SHP77 (cell line): ENCODE results near the gene MAN1A1.

ENCODE experiments used
- DNase-seq, 2 experiments: peaks; one replicate each; lab custom pipeline; 2025; lab: John Stamatoyannopoulos, UW

Gene MAN1A1

GRCh38 chr6:119270545-119270944, 79.0 kb downstream of the MAN1A1 start:
- DNase-seq: no peak

GRCh38 chr6:119269266-119270103, 80.1 kb downstream of the MAN1A1 start:
- no peak for DNase-seq

- no peak for DNase-seq
These were observed 82.2 kb downstream of the MAN1A1 start for GRCh38 chr6:119267126-119267905.

- DNase-seq: no peak
These were observed 84.6 kb downstream of the MAN1A1 start for GRCh38 chr6:119264854-119265397.

- DNase-seq: no peak
These were observed 86.9 kb downstream of the MAN1A1 start for GRCh38 chr6:119262612-119263011.

GRCh38 chr6:119261944-119262284, 87.6 kb downstream of the MAN1A1 start:
- DNase-seq: no peak

GRCh38 chr6:119259027-119259426, 90.5 kb downstream of the MAN1A1 start:
- no peak for DNase-seq

GRCh38 chr6:119257726-119258125, 91.8 kb downstream of the MAN1A1 start:
- no peak for DNase-seq

- DNase-seq: no peak
These were observed 92.5 kb downstream of the MAN1A1 start for GRCh38 chr6:119256978-119257462.

- no peak for DNase-seq
These were observed 93.2 kb downstream of the MAN1A1 start for GRCh38 chr6:119256392-119256791.

GRCh38 chr6:119255492-119255891, 94.1 kb downstream of the MAN1A1 start:
- DNase-seq: no peak

GRCh38 chr6:119250036-119250435, 99.5 kb downstream of the MAN1A1 start:
- DNase-seq: no peak

- no peak for DNase-seq
These were observed 100.2 kb downstream of the MAN1A1 start for GRCh38 chr6:119249319-119249718.

GRCh38 chr6:119247504-119247903, 102.1 kb downstream of the MAN1A1 start:
- no peak for DNase-seq

- no peak for DNase-seq
These were observed 105.9 kb downstream of the MAN1A1 start for GRCh38 chr6:119243657-119244056.

GRCh38 chr6:119243037-119243436, 106.5 kb downstream of the MAN1A1 start:
- no peak for DNase-seq

- no peak for DNase-seq
These were observed 107.8 kb downstream of the MAN1A1 start for GRCh38 chr6:119241540-119242309.

GRCh38 chr6:119241111-119241465, 108.5 kb downstream of the MAN1A1 start:
- DNase-seq: no peak

GRCh38 chr6:119240257-119241110, 109.1 kb downstream of the MAN1A1 start:
- DNase-seq: no peak

GRCh38 chr6:119237177-119237715, 112.3 kb downstream of the MAN1A1 start:
- DNase-seq: no peak

GRCh38 chr6:119234941-119235340, 114.6 kb downstream of the MAN1A1 start:
- no peak for DNase-seq
